ENCODE data around the gene RPS6KA2.

The RPS6KA2 gene

DNA sequence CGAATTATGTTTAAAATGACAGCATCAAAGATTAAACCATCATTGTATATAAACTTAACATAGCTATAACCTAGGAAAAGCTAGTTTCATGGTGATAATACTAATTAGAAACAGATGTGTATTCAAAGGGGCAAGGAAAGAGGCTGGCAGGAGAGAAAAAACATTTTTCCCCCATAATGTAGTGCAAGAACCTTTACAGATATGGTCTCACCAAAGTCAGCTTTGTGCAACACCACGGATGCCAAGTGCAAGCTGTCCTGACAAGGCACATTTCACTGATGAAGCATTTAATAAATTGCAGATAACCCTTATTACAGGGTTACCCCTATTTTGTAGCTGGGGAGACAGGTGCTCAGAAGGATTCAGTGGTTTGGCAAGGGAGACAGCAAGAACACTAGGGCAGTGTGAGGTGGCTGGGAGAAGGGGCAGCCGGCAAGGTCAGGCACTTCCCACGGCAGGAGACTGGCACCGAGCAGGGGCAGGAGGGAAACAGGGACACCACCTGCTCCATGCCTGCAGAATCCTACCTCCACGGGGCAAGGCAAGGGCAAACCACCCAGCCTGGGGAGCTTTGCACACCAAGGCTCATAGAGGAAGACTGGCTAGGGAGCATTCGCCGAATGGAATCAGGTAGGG lies 6.5 kb downstream of the RPS6KA2 start:
- no peak for DNase-seq (ENCODE audit: low spot score)
- H3K4me3 Mint-ChIP-seq = no peak overlapping the region
- H3K4me1 Mint-ChIP-seq (ENCODE audit: low read depth) = peaks cover 2% of the 10 kb centered on the region
- no peaks in the 10 kb centered on the region for H3K9me3 Mint-ChIP-seq
- no peak overlapping the region for H3K27ac Mint-ChIP-seq
- peaks cover 27% of the 10 kb centered on the region for H3K27me3 Mint-ChIP-seq (ENCODE audit: low read depth)
- H3K36me3 Mint-ChIP-seq (ENCODE audit: low read depth) = no peaks in the 10 kb centered on the region

GRCh38 chr6:166619912-166620311 lies 7.1 kb downstream of the RPS6KA2 start:
- Mint-ChIP-seq H3K27me3 (ENCODE audit: low read depth) (peaks cover 21% of the 10 kb centered on the region), H3K4me3 (no peak overlapping the region), H3K27ac (no peak overlapping the region), H3K36me3 (ENCODE audit: low read depth) (no peaks in the 10 kb centered on the region), H3K4me1 (ENCODE audit: low read depth) (no peaks in the 10 kb centered on the region), H3K9me3 (no peaks in the 10 kb centered on the region)
- DNase-seq (ENCODE audit: low spot score) = no peak

- H3K4me1 Mint-ChIP-seq (ENCODE audit: low read depth) = no peaks in the 10 kb centered on the region
- H3K9me3 Mint-ChIP-seq = no peaks in the 10 kb centered on the region
- peaks cover 16% of the 10 kb centered on the region for H3K27me3 Mint-ChIP-seq (ENCODE audit: low read depth)
- H3K27ac Mint-ChIP-seq = no peak overlapping the region
- H3K4me3 Mint-ChIP-seq = no peak overlapping the region
- no peak for DNase-seq (ENCODE audit: low spot score)
- no peaks in the 10 kb centered on the region for H3K36me3 Mint-ChIP-seq (ENCODE audit: low read depth)
These were observed 7.9 kb downstream of the RPS6KA2 start for GRCh38 chr6:166618866-166619761.

- DNase-seq (ENCODE audit: low spot score) = no peak
- Mint-ChIP-seq H3K4me3 (no peak overlapping the region), H3K27ac (no peak overlapping the region), H3K9me3 (no peaks in the 10 kb centered on the region), H3K27me3 (ENCODE audit: low read depth) (peaks cover 11% of the 10 kb centered on the region), H3K36me3 (ENCODE audit: low read depth) (no peaks in the 10 kb centered on the region), H3K4me1 (ENCODE audit: low read depth) (no peaks in the 10 kb centered on the region)
These were observed 8.8 kb downstream of the RPS6KA2 start for GRCh38 chr6:166618251-166618650.

DNA sequence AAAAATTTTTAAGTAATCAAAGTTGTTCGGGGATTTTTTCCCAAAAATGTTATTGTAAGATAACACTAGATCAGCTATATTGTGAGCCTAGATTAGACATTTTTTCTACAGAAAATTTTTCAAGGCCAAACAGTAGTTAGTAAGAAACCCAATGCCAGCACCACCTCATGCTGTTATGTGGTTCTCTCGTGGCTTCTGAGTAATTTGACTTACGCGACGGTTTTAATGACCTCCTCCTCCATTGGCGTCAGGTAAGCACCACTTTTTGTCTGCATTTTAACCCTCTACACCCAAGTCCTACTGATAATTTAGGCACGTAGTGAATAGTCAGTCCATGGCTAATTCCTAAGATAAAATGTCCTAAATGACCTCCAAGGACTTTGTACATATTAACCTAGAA lies 9.7 kb downstream of the RPS6KA2 start:
- no peaks in the 10 kb centered on the region for H3K4me1 Mint-ChIP-seq (ENCODE audit: low read depth)
- no peak for DNase-seq (ENCODE audit: low spot score)
- H3K36me3 Mint-ChIP-seq (ENCODE audit: low read depth) = no peaks in the 10 kb centered on the region
- no peaks in the 10 kb centered on the region for H3K9me3 Mint-ChIP-seq
- H3K4me3 Mint-ChIP-seq = no peak overlapping the region
- H3K27ac Mint-ChIP-seq = no peak overlapping the region
- peaks cover 5% of the 10 kb centered on the region for H3K27me3 Mint-ChIP-seq (ENCODE audit: low read depth)

- Mint-ChIP-seq H3K4me1 (ENCODE audit: low read depth) (no peaks in the 10 kb centered on the region), H3K4me3 (no peak overlapping the region), H3K27me3 (ENCODE audit: low read depth) (peaks cover 5% of the 10 kb centered on the region), H3K9me3 (no peaks in the 10 kb centered on the region), H3K36me3 (ENCODE audit: low read depth) (no peaks in the 10 kb centered on the region), H3K27ac (no peak overlapping the region)
- no peak for DNase-seq (ENCODE audit: low spot score)
These were observed 10.5 kb downstream of the RPS6KA2 start for GRCh38 chr6:166616261-166617238.

- Mint-ChIP-seq H3K9me3 (no peaks in the 10 kb centered on the region), H3K36me3 (ENCODE audit: low read depth) (no peaks in the 10 kb centered on the region), H3K4me3 (no peak overlapping the region), H3K4me1 (ENCODE audit: low read depth) (no peaks in the 10 kb centered on the region), H3K27ac (no peak overlapping the region), H3K27me3 (ENCODE audit: low read depth) (peaks cover under 1% of the 10 kb centered on the region)
- DNase-seq (ENCODE audit: low spot score) = no peak
These were observed 11.8 kb downstream of the RPS6KA2 start for GRCh38 chr6:166615059-166615770.

DNA sequence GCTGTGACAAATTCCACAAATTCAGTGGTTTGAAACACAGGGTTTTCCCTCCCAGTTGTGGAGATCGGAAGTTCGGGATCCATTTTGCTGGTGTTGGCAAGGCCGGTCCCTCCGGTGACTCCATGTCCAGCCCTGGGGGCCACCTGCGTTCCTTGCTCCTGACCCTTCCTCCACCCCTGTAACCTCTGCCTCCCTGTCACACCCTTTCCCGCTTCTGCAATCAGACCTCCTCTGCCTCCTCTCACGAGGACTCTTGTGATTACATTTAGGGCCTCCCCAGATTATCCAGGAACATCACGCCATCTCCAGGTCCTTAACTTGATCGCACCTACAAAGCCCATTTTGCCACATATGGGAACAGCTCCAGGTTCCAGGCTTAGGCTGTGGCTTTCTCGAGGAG lies 12.5 kb downstream of the RPS6KA2 start:
- no peak overlapping the region for H3K27ac Mint-ChIP-seq
- no peaks in the 10 kb centered on the region for H3K4me1 Mint-ChIP-seq (ENCODE audit: low read depth)
- H3K4me3 Mint-ChIP-seq = no peak overlapping the region
- no peaks in the 10 kb centered on the region for H3K9me3 Mint-ChIP-seq
- H3K27me3 Mint-ChIP-seq (ENCODE audit: low read depth) = no peaks in the 10 kb centered on the region
- DNase-seq (ENCODE audit: low spot score) = no peak
- no peaks in the 10 kb centered on the region for H3K36me3 Mint-ChIP-seq (ENCODE audit: low read depth)

DNA sequence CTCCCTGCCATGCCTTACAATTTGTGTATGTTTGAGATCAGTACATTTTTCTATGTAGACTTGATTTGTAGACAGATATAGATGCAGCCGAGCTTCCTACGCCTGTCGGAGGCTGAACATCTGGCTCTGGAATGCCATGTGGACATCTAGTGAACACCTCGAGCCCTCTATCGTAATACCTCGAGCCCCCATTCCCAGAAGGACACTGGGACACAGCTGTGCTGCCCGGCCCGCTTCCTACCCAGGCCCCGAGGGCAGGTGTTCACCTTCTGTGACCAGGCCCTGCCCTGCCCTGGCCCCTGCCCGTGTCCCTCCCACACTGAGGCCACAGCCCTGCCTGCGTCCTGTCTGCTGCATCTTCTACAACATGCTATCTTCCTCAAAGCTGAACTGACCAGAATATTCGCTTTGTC lies 12.9 kb downstream of the RPS6KA2 start:
- Mint-ChIP-seq H3K4me3 (no peak overlapping the region), H3K27me3 (ENCODE audit: low read depth) (no peaks in the 10 kb centered on the region), H3K36me3 (ENCODE audit: low read depth) (no peaks in the 10 kb centered on the region), H3K4me1 (ENCODE audit: low read depth) (no peaks in the 10 kb centered on the region), H3K9me3 (no peaks in the 10 kb centered on the region), H3K27ac (no peak overlapping the region)
- DNase-seq (ENCODE audit: low spot score) = no peak

- H3K9me3 Mint-ChIP-seq = no peaks in the 10 kb centered on the region
- no peaks in the 10 kb centered on the region for H3K36me3 Mint-ChIP-seq (ENCODE audit: low read depth)
- no peaks in the 10 kb centered on the region for H3K27me3 Mint-ChIP-seq (ENCODE audit: low read depth)
- no peak overlapping the region for H3K27ac Mint-ChIP-seq
- DNase-seq (ENCODE audit: low spot score) = no peak
- no peaks in the 10 kb centered on the region for H3K4me1 Mint-ChIP-seq (ENCODE audit: low read depth)
- no peak overlapping the region for H3K4me3 Mint-ChIP-seq
These were observed 14.0 kb downstream of the RPS6KA2 start for GRCh38 chr6:166613027-166613426.

DNA sequence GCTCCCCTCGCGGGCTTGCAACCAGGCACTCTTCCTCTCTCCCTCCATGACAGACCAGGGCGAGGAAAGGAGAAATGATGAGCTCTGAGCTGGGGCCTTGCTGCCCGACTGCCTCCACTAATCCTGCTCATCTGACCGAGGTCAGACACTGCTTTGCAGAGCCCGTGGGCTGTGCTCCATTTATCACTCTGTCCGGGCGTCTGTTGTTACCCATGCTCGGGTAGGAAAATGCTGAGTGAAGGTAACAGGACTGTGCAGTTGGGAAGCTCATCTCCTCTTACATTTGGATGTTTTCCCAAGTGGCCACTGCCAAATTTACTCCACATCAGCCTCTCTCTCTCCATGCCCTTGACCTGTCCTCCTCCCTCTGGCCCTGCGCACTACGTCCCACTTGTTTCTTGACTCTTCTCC lies 14.6 kb downstream of the RPS6KA2 start:
- H3K9me3 Mint-ChIP-seq = no peaks in the 10 kb centered on the region
- H3K4me1 Mint-ChIP-seq (ENCODE audit: low read depth) = no peaks in the 10 kb centered on the region
- H3K36me3 Mint-ChIP-seq (ENCODE audit: low read depth) = no peaks in the 10 kb centered on the region
- H3K27me3 Mint-ChIP-seq (ENCODE audit: low read depth) = no peaks in the 10 kb centered on the region
- DNase-seq (ENCODE audit: low spot score) = no peak
- no peak overlapping the region for H3K4me3 Mint-ChIP-seq
- H3K27ac Mint-ChIP-seq = no peak overlapping the region

GRCh38 chr6:166611631-166612030 lies 15.4 kb downstream of the RPS6KA2 start:
- Mint-ChIP-seq H3K27ac (no peak overlapping the region), H3K9me3 (no peaks in the 10 kb centered on the region), H3K4me1 (ENCODE audit: low read depth) (no peaks in the 10 kb centered on the region), H3K27me3 (ENCODE audit: low read depth) (no peaks in the 10 kb centered on the region), H3K36me3 (ENCODE audit: low read depth) (no peaks in the 10 kb centered on the region), H3K4me3 (no peak overlapping the region)
- no peak for DNase-seq (ENCODE audit: low spot score)

DNA sequence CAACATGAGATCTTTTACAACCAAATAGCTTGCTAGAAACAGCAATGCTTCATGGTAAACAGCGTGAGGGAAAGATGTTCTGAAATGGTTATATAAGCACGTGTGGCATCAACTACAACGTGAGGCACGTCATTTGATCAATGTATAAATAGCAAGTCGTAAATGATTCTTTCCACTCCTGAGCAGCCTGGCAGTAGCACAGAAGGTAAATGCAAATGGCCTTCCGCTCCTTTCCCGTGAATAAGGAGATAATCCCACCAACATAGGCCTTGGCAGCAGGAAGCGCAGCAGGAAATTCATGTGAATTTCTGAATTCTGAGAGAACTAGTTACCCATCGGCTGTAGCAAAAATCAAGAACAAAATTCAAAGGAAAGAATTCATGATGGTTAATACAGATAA lies 17.0 kb downstream of the RPS6KA2 start:
- Mint-ChIP-seq H3K27ac (no peak overlapping the region), H3K27me3 (ENCODE audit: low read depth) (no peaks in the 10 kb centered on the region), H3K9me3 (no peaks in the 10 kb centered on the region), H3K4me3 (no peak overlapping the region), H3K36me3 (ENCODE audit: low read depth) (no peaks in the 10 kb centered on the region), H3K4me1 (ENCODE audit: low read depth) (no peaks in the 10 kb centered on the region)
- DNase-seq (ENCODE audit: low spot score) = no peak
